Kidney epithelial cell (primary cell): Measurements from ENCODE around the gene SPACA6. TPM values are rescaled to one million over a fixed set of nuclear protein-coding genes. Genes with fewer than 3 reads are reported as not detected.
"Not testable (repeated sequence)": the region's sequence is repeated elsewhere in the genome, so short reads cannot be mapped to it uniquely, and the experiment has no call there.

Source experiments
- DNase-seq: peaks from one replicate; pipeline ENCODE4 v3.0.0-alpha.2; 2010; ENCODE audit warnings: low read depth
- H3K27me3 ChIP-seq: 2 replicates; pipeline ENCODE4 v1.6.0; 2011; ENCODE audit warnings: low read length; ENCODE audit not compliant: control insufficient read depth, insufficient read depth
- H3K36me3 ChIP-seq: 2 replicates; pipeline ENCODE4 v1.5.1; 2011; ENCODE audit warnings: low read length; ENCODE audit not compliant: control insufficient read depth, insufficient read depth
- H3K4me3 ChIP-seq: 2 replicates; pipeline ENCODE4 v1.5.1; 2011; ENCODE audit warnings: low read depth, mild to moderate bottlenecking, control low read depth, low read length
- CTCF ChIP-seq: IDR thresholded peaks from 2 replicates; pipeline ENCODE4 v1.5.1; 2011; ENCODE audit warnings: mild to moderate bottlenecking, moderate library complexity, low read length, control low read depth, inconsistent platforms; ENCODE audit not compliant: insufficient read depth, poor library complexity, severe bottlenecking
- total RNA-seq: library from RNA; depleted of rRNA; stranded (reverse); fragments of >200 nt; gene quantifications from 2 replicates; pipeline ENCODE4 v1.2.3, GENCODE V29; 2015

Gene SPACA6
- total RNA-seq, 1 donor from 2014 or later, result 12.6 TPM

GRCh38 chr19:51735759-51736449, 42.8 kb downstream of the SPACA6 start:
- DNase-seq, result no peak
- no peak for TF ChIP-seq CTCF
- no peak overlapping the region for H3K4me3 ChIP-seq
- no peaks in the 10 kb centered on the region for H3K27me3 ChIP-seq
- H3K36me3 ChIP-seq, result no peaks in the 10 kb centered on the region

- Histone ChIP-seq H3K4me3 (no peak overlapping the region), H3K36me3 (no peaks in the 10 kb centered on the region), H3K27me3 (no peaks in the 10 kb centered on the region)
- DNase-seq, result no peak
- TF ChIP-seq CTCF, result no peak
Observed at GRCh38 chr19:51737389-51737788, 44.3 kb downstream of the SPACA6 start.

- no peaks in the 10 kb centered on the region for H3K36me3 ChIP-seq
- no peak for DNase-seq
- no peak overlapping the region for H3K4me3 ChIP-seq
- TF ChIP-seq CTCF, result no peak
- H3K27me3 ChIP-seq, result no peaks in the 10 kb centered on the region
Observed at GRCh38 chr19:51737924-51738323, 44.8 kb downstream of the SPACA6 start.

- not testable (repeated sequence) for H3K4me3 ChIP-seq, DNase-seq, H3K36me3 ChIP-seq, H3K27me3 ChIP-seq
Observed at GRCh38 chr19:51738523-51738922, 45.4 kb downstream of the SPACA6 start.

- Histone ChIP-seq H3K36me3 (no peaks in the 10 kb centered on the region), H3K27me3 (no peaks in the 10 kb centered on the region), H3K4me3 (no peak overlapping the region)
- DNase-seq, result no peak
- no peak for TF ChIP-seq CTCF
Observed at GRCh38 chr19:51739466-51740213, 46.5 kb downstream of the SPACA6 start.

GRCh38 chr19:51740356-51740755, 47.2 kb downstream of the SPACA6 start:
- no peak for TF ChIP-seq CTCF
- no peaks in the 10 kb centered on the region for H3K36me3 ChIP-seq
- no peaks in the 10 kb centered on the region for H3K27me3 ChIP-seq
- no peak overlapping the region for H3K4me3 ChIP-seq
- DNase-seq, result no peak
